K562 (cell line): Measurements from ENCODE around the gene NUP62. TPM values are rescaled to one million over a fixed set of nuclear protein-coding genes. Genes with fewer than 3 reads are reported as not detected.

ENCODE experiments used
- CAMTA2 ChIP-seq: fragments of 250-450 bp; sonication (Bioruptor Pico); conservative IDR thresholded peaks from 2 replicates; pipeline ENCODE4 v1.5.1; 2022
- CXXC5 ChIP-seq: fragments of 250-450 bp; sonication (Bioruptor Pico); IDR thresholded peaks from 2 replicates; pipeline ENCODE4 v1.8.0; 2022; ENCODE audit warnings: inconsistent platforms, mild to moderate bottlenecking, moderate library complexity
- ELF1 ChIP-seq: fragments of 200-800 bp; sonication (Bioruptor generic); IDR thresholded peaks from 2 replicates; pipeline ENCODE4 v1.6.1; 2016; ENCODE audit warnings: missing genetic modification characterization, missing compliant biosample characterization
- HNRNPLL ChIP-seq: fragments of 200-400 bp; formaldehyde crosslinking; IDR thresholded peaks from 2 replicates; pipeline ENCODE4 v1.6.1; 2017; ENCODE audit warnings: low read length, low read depth, mild to moderate bottlenecking; ENCODE audit not compliant: poor library complexity, severe bottlenecking
- KAT2B ChIP-seq: IDR thresholded peaks from one replicate; pipeline ENCODE4 v1.6.1; 2012; ENCODE audit warnings: low read depth, mild to moderate bottlenecking, control low read depth, inconsistent platforms, low read length, moderate library complexity
- MCM7 ChIP-seq, 2 experiments: fragments of 450-650 bp; IDR thresholded peaks; 2 replicates each; pipeline ENCODE4 v1.6.1; 2016 to 2018
- NCOR1 ChIP-seq: fragments of 450-650 bp; IDR thresholded peaks from 2 replicates; pipeline ENCODE4 v1.6.1; 2016; ENCODE audit warnings: mild to moderate bottlenecking, moderate library complexity
- NR1H2 ChIP-seq: sonication (generic); formaldehyde crosslinking; IDR thresholded peaks from 2 replicates; pipeline ENCODE4 v1.4.0; 2020; ENCODE audit warnings: mild to moderate bottlenecking, missing genetic modification reagents
- PYGO2 ChIP-seq: fragments of 450-650 bp; IDR thresholded peaks from 2 replicates; pipeline ENCODE4 v1.6.1; 2016; ENCODE audit warnings: mild to moderate bottlenecking, missing genetic modification characterization, moderate library complexity, missing compliant biosample characterization
- RBM25 ChIP-seq: fragments of 200-400 bp; formaldehyde crosslinking; IDR thresholded peaks from 2 replicates; pipeline ENCODE4 v1.6.1; 2018; ENCODE audit warnings: low read length, low read depth, moderate library complexity; ENCODE audit not compliant: severe bottlenecking
- SMARCA4 ChIP-seq: fragments of 450-650 bp; IDR thresholded peaks from 2 replicates; pipeline ENCODE4 v1.6.1; 2016
- SREBF1 ChIP-seq: fragments of 150-350 bp; IDR thresholded peaks from 2 replicates; pipeline ENCODE4 v1.6.1; 2014; ENCODE audit warnings: antibody characterized with exemption, low read depth, low read length, borderline replicate concordance
- XRCC3 ChIP-seq: fragments of 450-650 bp; IDR thresholded peaks from 2 replicates; pipeline ENCODE4 v1.6.1; 2017; ENCODE audit warnings: mild to moderate bottlenecking, moderate library complexity
- ZNF699 ChIP-seq: fragments of 250-450 bp; sonication (Bioruptor Pico); IDR thresholded peaks from 2 replicates; pipeline ENCODE4 v1.8.0; 2021; ENCODE audit warnings: mild to moderate bottlenecking, moderate library complexity; ENCODE audit not compliant: insufficient replicate concordance
- polyA plus RNA-seq, 8 experiments: library from polyadenylated mRNA; depleted of rRNA in 4 of 8; stranded (reverse) in 5 of 8; unstranded in 3 of 8; fragments of >200 nt; fragmentation: Nextera tagmentation in 2 of 8; fragmentation: Illumina TruSeq in 1 of 8; extraction: Ambion mirVana in 2 of 8; extraction: Trizol in 1 of 8; gene quantifications; 2 replicates each; pipeline versions ENCODE4 v1.2.1 to v1.2.3, GENCODE V29; 2011 to 2014; ENCODE audit warnings: inconsistent platforms in 1 of 8, missing spikeins in 1 of 8
- total RNA-seq, 7 experiments: library from RNA; depleted of rRNA in 6 of 7; stranded (reverse); fragments of >200 nt in 6 of 7; fragmentation: Illumina TruSeq in 2 of 7; extraction: Trizol in 2 of 7; gene quantifications; 2 replicates each; pipeline versions ENCODE4 v1.2.1 to v1.2.3, GENCODE V29; 2011 to 2021; ENCODE audit warnings: low replicate concordance in 1 of 7
- TF ChIP-seq, protein P1 (sequence below): sonication (generic); formaldehyde crosslinking; IDR thresholded peaks from 2 replicates; pipeline ENCODE4 v1.8.1; 2023; ENCODE audit warnings: mild to moderate bottlenecking, missing genetic modification reagents
- TF ChIP-seq, protein P2 (sequence below): fragments of 450-650 bp; conservative IDR thresholded peaks from 2 replicates; pipeline ENCODE4 v1.6.1; 2016; ENCODE audit warnings: missing genetic modification characterization, low read depth, mild to moderate bottlenecking, control low read depth, missing compliant biosample characterization
- TF ChIP-seq, protein P3 (sequence below): fragments of 250-450 bp; sonication (Bioruptor Pico); IDR thresholded peaks from 2 replicates; pipeline ENCODE4 v1.5.0; 2021; ENCODE audit warnings: mild to moderate bottlenecking, borderline replicate concordance
- TF ChIP-seq, protein P4 (sequence below): sonication (generic); formaldehyde crosslinking; IDR thresholded peaks from 2 replicates; pipeline ENCODE4 v1.4.0; 2020; ENCODE audit warnings: mild to moderate bottlenecking, missing genetic modification reagents

NUP62 gene
- total and polyA plus RNA-seq, 9 of the 15 experiments (the other 6 are each of a cell fraction or from before 2014, with no cell fraction given): 16.9 to 109 (median 66.0) TPM

DNA sequence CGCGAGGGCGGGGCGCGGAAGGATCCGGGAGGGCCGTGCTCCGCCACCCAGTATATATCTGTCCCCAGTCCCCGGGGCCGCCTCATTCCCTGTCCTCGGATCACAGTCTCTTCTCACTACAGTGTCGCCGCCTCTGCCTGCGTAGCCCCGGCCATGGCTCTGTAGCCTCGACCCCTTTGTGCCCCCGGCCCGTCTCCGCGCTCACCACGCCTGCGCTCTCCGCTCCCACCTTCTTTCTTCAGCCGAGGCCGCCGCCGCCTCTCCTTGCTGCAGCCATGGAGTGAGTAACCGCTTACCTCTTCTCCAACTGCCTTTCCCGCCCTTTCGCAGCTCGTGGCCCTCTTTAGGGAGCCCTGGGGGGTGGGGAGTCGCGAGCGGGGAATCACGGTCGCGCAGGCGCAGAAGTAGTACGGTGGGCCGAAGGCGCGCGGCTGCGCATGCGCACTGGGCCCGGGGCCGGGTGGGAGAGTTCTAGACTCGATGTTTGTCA is at the start of gene NUP62, which contains the start of gene ATF5 (continued):
- TF ChIP-seq PYGO2 (tag) (no peak), ELF1 (tag) (no peak), CXXC5 (peak; percentile 73), SREBF1 (no peak), NR1H2 (CRISPR knock-in tag) (no peak), RBM25 (no peak), NCOR1 (peak; percentile 63), KAT2B (no peak), HNRNPLL (peak; percentile 64), XRCC3 (no peak), ZNF699 (CRISPR knock-in tag) (no peak), CAMTA2 (CRISPR knock-in tag) (peak; percentile 72; the same call in 1 of the 2 replicates), SMARCA4 (no peak), MCM7 (IDR thresholded peaks at IDR 0.05) (no peak)
- TF ChIP-seq, protein P1, sequence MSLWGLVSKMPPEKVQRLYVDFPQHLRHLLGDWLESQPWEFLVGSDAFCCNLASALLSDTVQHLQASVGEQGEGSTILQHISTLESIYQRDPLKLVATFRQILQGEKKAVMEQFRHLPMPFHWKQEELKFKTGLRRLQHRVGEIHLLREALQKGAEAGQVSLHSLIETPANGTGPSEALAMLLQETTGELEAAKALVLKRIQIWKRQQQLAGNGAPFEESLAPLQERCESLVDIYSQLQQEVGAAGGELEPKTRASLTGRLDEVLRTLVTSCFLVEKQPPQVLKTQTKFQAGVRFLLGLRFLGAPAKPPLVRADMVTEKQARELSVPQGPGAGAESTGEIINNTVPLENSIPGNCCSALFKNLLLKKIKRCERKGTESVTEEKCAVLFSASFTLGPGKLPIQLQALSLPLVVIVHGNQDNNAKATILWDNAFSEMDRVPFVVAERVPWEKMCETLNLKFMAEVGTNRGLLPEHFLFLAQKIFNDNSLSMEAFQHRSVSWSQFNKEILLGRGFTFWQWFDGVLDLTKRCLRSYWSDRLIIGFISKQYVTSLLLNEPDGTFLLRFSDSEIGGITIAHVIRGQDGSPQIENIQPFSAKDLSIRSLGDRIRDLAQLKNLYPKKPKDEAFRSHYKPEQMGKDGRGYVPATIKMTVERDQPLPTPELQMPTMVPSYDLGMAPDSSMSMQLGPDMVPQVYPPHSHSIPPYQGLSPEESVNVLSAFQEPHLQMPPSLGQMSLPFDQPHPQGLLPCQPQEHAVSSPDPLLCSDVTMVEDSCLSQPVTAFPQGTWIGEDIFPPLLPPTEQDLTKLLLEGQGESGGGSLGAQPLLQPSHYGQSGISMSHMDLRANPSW (CRISPR knock-in tag): peak; percentile 79; the same call in 1 of the 2 replicates
- TF ChIP-seq, protein P2, sequence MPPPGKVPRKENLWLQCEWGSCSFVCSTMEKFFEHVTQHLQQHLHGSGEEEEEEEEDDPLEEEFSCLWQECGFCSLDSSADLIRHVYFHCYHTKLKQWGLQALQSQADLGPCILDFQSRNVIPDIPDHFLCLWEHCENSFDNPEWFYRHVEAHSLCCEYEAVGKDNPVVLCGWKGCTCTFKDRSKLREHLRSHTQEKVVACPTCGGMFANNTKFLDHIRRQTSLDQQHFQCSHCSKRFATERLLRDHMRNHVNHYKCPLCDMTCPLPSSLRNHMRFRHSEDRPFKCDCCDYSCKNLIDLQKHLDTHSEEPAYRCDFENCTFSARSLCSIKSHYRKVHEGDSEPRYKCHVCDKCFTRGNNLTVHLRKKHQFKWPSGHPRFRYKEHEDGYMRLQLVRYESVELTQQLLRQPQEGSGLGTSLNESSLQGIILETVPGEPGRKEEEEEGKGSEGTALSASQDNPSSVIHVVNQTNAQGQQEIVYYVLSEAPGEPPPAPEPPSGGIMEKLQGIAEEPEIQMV: no peak
- TF ChIP-seq, protein P3, sequence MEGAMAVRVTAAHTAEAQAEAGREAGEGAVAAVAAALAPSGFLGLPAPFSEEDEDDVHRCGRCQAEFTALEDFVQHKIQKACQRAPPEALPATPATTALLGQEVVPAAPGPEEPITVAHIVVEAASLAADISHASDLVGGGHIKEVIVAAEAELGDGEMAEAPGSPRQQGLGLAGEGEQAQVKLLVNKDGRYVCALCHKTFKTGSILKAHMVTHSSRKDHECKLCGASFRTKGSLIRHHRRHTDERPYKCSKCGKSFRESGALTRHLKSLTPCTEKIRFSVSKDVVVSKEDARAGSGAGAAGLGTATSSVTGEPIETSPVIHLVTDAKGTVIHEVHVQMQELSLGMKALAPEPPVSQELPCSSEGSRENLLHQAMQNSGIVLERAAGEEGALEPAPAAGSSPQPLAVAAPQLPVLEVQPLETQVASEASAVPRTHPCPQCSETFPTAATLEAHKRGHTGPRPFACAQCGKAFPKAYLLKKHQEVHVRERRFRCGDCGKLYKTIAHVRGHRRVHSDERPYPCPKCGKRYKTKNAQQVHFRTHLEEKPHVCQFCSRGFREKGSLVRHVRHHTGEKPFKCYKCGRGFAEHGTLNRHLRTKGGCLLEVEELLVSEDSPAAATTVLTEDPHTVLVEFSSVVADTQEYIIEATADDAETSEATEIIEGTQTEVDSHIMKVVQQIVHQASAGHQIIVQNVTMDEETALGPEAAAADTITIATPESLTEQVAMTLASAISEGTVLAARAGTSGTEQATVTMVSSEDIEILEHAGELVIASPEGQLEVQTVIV (CRISPR knock-in tag): 0 out of 2 replicates have a peak, but pooled peaks have one; percentile 53
- TF ChIP-seq, protein P4, sequence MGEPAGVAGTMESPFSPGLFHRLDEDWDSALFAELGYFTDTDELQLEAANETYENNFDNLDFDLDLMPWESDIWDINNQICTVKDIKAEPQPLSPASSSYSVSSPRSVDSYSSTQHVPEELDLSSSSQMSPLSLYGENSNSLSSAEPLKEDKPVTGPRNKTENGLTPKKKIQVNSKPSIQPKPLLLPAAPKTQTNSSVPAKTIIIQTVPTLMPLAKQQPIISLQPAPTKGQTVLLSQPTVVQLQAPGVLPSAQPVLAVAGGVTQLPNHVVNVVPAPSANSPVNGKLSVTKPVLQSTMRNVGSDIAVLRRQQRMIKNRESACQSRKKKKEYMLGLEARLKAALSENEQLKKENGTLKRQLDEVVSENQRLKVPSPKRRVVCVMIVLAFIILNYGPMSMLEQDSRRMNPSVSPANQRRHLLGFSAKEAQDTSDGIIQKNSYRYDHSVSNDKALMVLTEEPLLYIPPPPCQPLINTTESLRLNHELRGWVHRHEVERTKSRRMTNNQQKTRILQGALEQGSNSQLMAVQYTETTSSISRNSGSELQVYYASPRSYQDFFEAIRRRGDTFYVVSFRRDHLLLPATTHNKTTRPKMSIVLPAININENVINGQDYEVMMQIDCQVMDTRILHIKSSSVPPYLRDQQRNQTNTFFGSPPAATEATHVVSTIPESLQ: no peak; the same call in 1 of the 2 replicates
